ENCODE results near the gene CALB2.
"Not testable (repeated sequence)": the region's sequence is repeated elsewhere in the genome, so short reads cannot be mapped to it uniquely, and the experiment has no call there.

CALB2 gene

GRCh38 chr16:71352466-71352865 is 6.1 kb upstream of the CALB2 start:
- DNase-seq (ENCODE audit: low read depth), result no peak
- H3K4me3 ChIP-seq (ENCODE audit: low read length), result no peak overlapping the region

GRCh38 chr16:71352963-71353460 is 5.5 kb upstream of the CALB2 start:
- no peak overlapping the region for H3K4me3 ChIP-seq (ENCODE audit: low read length)
- no peak for TF ChIP-seq CTCF (conservative IDR thresholded peaks at IDR 0.05; ENCODE audit: low read length)
- no peak for DNase-seq (ENCODE audit: low read depth)

More at GRCh38 chr16:71352466-71352865, 6.1 kb upstream of the CALB2 start:
- TF ChIP-seq CTCF (conservative IDR thresholded peaks at IDR 0.05; ENCODE audit: low read length), result no peak

- no peak for TF ChIP-seq CTCF (conservative IDR thresholded peaks at IDR 0.05; ENCODE audit: low read length)
- H3K4me3 ChIP-seq (ENCODE audit: low read length), result no peak overlapping the region
- no peak for DNase-seq (ENCODE audit: low read depth)
Observed at GRCh38 chr16:71353736-71354135, 4.8 kb upstream of the CALB2 start.

DNA sequence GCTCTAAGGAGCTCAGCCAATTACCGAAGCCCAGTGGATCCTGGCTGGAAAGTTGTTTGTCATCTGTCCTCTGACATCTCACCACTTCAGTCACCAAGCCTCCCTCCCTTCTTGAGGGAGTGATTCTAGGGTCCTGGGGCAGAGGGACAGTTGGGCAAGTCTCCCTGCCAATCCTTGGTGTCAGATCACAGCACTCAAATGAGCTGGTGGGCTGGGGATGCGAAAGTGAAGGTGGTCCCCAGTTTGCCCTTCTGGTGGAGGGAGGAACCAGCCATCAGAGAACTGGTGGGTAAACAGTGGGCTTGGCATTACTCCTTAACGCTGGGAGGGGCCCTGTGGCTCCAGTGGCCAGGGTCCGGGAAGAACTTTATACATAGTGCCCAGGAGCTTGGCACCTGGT is 4.4 kb upstream of the CALB2 start:
- H3K4me3 ChIP-seq (ENCODE audit: low read length), result no peak overlapping the region
- no peak for TF ChIP-seq CTCF (conservative IDR thresholded peaks at IDR 0.05; ENCODE audit: low read length)

GRCh38 chr16:71356051-71356740 is 2.3 kb upstream of the CALB2 start:
- H3K4me3 ChIP-seq (ENCODE audit: low read length), result no peak overlapping the region
- TF ChIP-seq CTCF (conservative IDR thresholded peaks at IDR 0.05; ENCODE audit: low read length), result no peak
- DNase-seq (ENCODE audit: low read depth), result no peak

More for the DNA sequence above, 4.4 kb upstream of the CALB2 start:
- no peak for DNase-seq (ENCODE audit: low read depth)

GRCh38 chr16:71356936-71357335 is 1.6 kb upstream of the CALB2 start:
- not testable (repeated sequence) for DNase-seq (ENCODE audit: low read depth); H3K4me3 ChIP-seq (ENCODE audit: low read length)

DNA sequence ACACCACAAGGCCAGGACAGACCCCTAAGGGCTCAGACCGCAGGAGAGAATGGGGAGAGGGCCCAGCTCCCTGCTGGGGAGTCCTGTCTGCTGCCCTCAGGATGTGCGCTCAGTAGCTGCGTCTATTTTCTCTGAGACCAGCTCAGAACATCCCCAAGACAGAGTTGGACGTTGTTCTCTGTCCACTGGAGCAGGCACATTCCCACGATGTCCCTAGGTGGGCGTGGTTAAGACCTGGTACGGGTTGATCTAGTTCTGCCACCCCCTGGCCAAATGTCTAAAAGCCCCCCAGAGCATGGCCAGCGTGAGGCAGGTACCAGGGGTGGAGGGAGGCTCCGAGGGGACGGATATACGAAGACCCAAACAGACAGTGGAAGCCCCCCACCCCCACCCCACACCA is 842 bp upstream of the CALB2 start:
- DNase-seq (ENCODE audit: low read depth), result no peak
- no peak overlapping the region for H3K4me3 ChIP-seq (ENCODE audit: low read length)
- no peak for TF ChIP-seq CTCF (conservative IDR thresholded peaks at IDR 0.05; ENCODE audit: low read length)
